Mucosa of rectum (tissue), 2 donors: ENCODE measurements around the gene IL16.
A peak's percentile ranks its signal among the peaks of the same experiment; 100 is the strongest.

ENCODE experiments used
- H3K27ac ChIP-seq, 2 donors: one replicate each; pipeline ENCODE4 v1.7.0; 2013; ENCODE audit warnings: inconsistent platforms in 2 of 2, low read depth in 2 of 2, low read length in 2 of 2
- H3K27me3 ChIP-seq, 2 donors: one replicate each; pipeline ENCODE4 v1.7.0; 2013; ENCODE audit warnings: low read length in 2 of 2; ENCODE audit not compliant: control insufficient read depth in 2 of 2, insufficient read depth in 2 of 2
- H3K36me3 ChIP-seq, 2 donors: one replicate each; pipeline ENCODE4 v1.7.0; 2013; ENCODE audit warnings: low read length in 2 of 2; ENCODE audit not compliant: control insufficient read depth in 2 of 2, insufficient read depth in 2 of 2
- H3K4me1 ChIP-seq, 2 donors: one replicate each; pipeline ENCODE4 v1.7.0; 2013; ENCODE audit warnings: low read length in 2 of 2, mild to moderate bottlenecking in 1 of 2; ENCODE audit not compliant: control insufficient read depth in 2 of 2, insufficient read depth in 2 of 2
- H3K4me3 ChIP-seq, 2 donors: one replicate each; pipeline ENCODE4 v1.7.0; 2013; ENCODE audit warnings: low read length in 2 of 2
- H3K9ac ChIP-seq, 2 donors: one replicate each; pipeline ENCODE4 v1.7.0; 2013; ENCODE audit warnings: low read length in 2 of 2, low read depth in 1 of 2, mild to moderate bottlenecking in 1 of 2
- H3K9me3 ChIP-seq, 2 donors: one replicate each; pipeline ENCODE4 v1.7.0; 2013; ENCODE audit warnings: low read length in 2 of 2; ENCODE audit not compliant: control insufficient read depth in 2 of 2
- donor health status: healthy.
- donor health status: Normal muscosa, but diverticular disease.

Gene IL16

DNA sequence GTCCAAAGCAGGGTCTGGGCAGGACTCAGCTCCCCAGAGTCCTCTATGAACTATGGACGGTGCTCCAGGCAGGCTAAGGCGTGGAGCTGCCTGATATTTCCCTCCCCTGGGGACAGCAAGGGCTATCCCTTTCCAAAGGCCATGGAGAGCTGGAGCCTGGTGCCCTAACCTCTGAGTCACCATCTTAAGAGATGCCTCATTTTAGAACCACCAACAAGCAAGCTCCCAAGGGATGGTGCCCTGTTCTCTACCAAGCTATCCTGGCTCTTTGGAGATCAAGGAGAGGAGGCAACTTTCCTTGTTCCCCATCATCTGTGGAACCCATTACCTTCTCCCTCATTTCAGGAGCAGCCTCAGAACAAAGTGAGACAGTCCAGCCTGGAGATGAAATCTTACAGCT is 111.6 kb downstream of the IL16 start:
- H3K9ac ChIP-seq: no peak overlapping the region
- H3K27ac ChIP-seq: no peak overlapping the region
- no peaks in the 10 kb centered on the region for H3K9me3 ChIP-seq
- H3K4me3 ChIP-seq: no peak overlapping the region
- H3K27me3 ChIP-seq: no peaks in the 10 kb centered on the region
- H3K36me3 ChIP-seq: peaks cover 54 to 63% of the 10 kb centered on the region in 2 donors
- peaks cover 12 to 18% of the 10 kb centered on the region in 2 donors for H3K4me1 ChIP-seq

DNA sequence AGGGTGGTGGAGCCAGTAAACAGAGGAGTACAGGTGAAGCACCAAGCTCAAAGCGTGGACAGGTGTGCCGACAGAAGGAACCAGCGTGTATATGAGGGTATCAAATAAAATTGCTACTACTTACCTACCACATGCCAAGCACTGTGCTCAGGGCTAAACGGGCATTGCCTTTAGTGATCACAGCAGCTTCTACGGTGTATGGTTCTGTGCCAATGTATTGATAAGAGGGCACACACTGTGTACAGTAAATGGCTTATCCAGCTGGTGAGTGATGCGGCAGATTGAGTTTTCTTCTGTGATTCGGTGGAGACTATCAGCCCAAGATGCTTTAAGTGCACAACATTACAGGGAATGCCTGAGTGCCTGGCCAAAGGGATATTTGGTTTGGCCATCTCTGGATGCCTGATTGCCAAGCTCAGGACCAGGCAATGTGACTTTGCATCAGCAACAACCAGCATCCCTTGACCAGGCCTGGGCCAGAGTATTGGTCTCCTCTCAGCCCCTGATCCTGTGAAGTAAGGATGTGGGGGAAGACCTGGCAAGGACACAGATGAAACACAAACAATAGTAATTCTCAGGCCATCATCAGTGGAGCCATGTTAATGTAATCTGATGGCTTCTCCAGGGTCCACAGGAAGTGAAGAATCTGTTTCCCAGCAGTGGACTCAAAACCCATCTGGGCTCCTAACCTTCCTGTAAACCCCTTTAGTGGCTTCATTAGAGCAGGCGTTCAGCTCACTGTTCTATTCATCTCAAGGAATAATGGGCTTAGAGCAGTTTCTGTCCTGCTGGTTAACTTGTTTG is 113.2 kb downstream of the IL16 start:
- Histone ChIP-seq H3K9ac (no peak overlapping the region), H3K27ac (no peak overlapping the region), H3K36me3 (peaks cover 60 to 67% of the 10 kb centered on the region in 2 donors), H3K9me3 (no peaks in the 10 kb centered on the region), H3K4me1 (peaks cover 6 to 8% of the 10 kb centered on the region in 2 donors), H3K4me3 (no peak overlapping the region), H3K27me3 (no peaks in the 10 kb centered on the region)

DNA sequence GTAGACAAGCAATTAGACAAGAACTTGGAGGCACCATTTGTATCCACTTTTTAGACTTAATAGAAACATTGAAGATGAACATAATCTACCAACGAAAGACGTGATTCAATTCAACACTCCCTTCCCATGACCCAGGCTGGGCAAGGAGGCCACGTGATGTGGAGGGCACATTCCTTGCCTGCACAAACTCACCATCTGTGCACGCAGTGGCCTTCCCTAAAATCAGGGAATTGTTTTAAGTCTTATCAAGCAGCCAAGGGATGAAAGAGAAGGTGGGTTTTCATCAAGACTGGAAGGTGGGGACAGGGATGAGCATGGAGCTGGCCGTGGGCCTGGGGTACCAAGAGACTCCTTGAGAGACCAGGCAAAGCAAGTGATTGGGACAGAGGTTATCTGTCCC is 113.8 kb downstream of the IL16 start:
- no peaks in the 10 kb centered on the region for H3K9me3 ChIP-seq
- H3K36me3 ChIP-seq: peaks cover 63 to 72% of the 10 kb centered on the region in 2 donors
- no peak overlapping the region for H3K9ac ChIP-seq
- no peaks in the 10 kb centered on the region for H3K27me3 ChIP-seq
- H3K4me1 ChIP-seq: peaks cover 5 to 8% of the 10 kb centered on the region in 2 donors
- no peak overlapping the region for H3K4me3 ChIP-seq
- no peak overlapping the region for H3K27ac ChIP-seq

DNA sequence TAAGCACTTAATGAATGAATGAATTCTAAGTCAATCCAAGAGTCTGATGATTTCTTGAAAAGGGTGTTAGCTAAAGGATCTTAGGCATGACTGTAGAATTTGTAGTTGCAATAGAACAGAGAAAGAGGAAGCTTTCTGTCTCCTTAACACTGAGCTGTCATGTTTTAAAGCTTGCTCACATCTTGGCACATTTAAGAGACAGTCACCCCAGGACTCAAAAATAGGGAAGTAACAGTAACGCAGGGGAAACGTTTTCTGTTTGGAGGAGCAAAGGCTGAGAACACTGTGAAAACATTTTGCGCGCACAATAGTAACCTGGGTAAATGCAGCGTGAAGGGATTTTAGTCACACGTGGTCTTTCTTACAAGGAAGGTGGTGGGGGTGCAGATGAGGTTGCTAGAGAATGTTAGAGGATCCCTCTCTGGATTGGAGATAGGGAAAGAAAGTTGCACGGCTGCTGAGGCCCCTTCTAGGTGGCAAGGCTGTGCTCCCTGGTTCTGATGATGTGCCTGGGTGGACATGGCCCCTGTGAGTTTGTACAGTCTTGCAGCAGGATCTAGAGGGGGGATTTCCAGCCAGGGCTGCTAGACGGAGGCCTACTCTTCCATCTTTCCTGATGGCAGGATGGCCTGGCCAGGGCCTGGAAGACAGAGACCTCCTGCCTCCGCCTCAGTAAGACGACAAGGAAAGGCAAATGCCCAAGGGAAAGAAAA is 115.2 kb downstream of the IL16 start:
- Histone ChIP-seq H3K4me1 (peaks cover 7 to 8% of the 10 kb centered on the region in 2 donors), H3K9me3 (no peaks in the 10 kb centered on the region), H3K27me3 (no peaks in the 10 kb centered on the region), H3K4me3 (no peak overlapping the region), H3K36me3 (peaks cover 62 to 75% of the 10 kb centered on the region in 2 donors), H3K9ac (peak overlapping the region in 1 of 2 donors; percentile 17), H3K27ac (peak overlapping the region; percentile 18 to 71)

DNA sequence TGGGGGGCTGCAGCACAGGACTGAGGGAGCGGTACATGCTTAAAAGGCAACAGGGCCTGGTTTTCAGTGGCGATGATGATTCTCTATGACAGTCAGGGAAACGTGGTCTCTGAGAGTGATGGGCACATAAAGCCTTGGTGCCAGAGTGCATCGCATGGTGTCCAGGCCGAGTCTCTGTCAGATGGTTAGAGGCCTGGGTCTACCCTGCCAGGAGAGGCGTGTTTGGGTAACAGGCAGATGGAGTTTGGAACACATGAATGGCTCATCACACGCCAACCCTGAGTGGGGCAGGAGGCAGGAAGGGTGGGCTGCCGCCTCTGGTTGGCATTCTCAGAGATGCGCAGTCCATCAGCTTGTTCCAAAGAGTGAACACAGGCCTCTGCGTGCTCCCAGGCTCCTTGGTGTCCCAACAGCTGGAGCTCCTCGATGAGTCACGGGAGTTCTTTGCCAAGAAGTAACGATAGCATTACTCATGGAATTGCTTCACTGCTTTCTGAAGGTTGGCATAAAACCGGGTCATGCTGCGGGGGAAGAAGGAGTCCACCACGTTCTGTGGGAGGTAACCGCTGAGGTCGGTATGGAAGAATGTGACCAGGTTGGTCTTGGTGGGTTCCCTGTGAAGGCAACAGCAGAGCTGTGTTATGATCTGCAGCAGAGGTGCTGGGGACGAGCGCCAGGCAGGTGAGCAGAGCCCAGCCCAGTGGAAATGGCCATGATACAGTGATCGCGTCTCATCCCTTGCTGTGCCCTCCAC is 116.3 kb downstream of the IL16 start:
- H3K9ac ChIP-seq: no peak overlapping the region
- peak overlapping the region; percentile 31 to 71 for H3K27ac ChIP-seq
- peaks cover 65 to 75% of the 10 kb centered on the region in 2 donors for H3K36me3 ChIP-seq
- no peak overlapping the region for H3K4me3 ChIP-seq
- H3K4me1 ChIP-seq: peaks cover 7 to 8% of the 10 kb centered on the region in 2 donors
- H3K27me3 ChIP-seq: no peaks in the 10 kb centered on the region
- H3K9me3 ChIP-seq: no peaks in the 10 kb centered on the region

DNA sequence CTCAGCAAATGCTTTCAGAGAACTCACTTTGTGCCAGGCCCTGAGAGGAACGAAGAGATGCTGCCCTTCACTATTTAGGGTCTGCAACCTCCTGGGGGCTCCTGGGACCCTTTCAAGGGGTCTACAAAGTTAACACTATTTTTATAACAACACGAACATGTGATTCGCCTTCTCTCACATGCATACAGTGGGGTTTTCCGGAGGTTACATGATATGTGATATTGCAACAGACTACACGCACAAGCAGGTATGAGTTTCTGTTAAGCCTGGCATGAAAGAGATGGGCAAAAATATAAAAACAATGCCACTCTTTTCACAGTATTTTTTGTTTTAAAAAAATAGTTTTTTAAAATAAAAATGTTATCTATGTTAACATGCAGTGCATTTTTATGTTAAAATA is 117.0 kb downstream of the IL16 start:
- H3K4me1 ChIP-seq: peaks cover 7 to 8% of the 10 kb centered on the region in 2 donors
- H3K36me3 ChIP-seq: peaks cover 67 to 77% of the 10 kb centered on the region in 2 donors
- H3K9me3 ChIP-seq: no peaks in the 10 kb centered on the region
- no peak overlapping the region for H3K4me3 ChIP-seq
- no peak overlapping the region for H3K27ac ChIP-seq
- no peaks in the 10 kb centered on the region for H3K27me3 ChIP-seq
- no peak overlapping the region for H3K9ac ChIP-seq

DNA sequence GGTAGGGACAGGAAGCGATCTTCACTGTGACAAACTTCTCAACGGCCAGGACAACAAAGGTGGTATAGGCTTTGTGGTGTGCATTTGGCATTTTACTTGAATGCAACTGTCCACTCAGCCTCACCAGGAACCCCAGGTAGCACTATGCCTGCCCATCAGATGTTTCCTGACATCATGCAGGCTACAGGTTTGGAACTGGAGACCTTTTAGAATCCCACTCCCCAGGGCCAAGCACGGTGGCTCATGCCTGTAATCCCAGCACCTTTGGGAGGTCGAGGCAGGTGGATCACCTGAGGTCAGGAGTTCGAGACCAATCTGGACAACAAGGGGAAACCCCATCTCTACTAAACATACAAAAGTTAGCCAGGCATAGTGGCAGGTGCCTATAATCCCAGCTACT is 117.7 kb downstream of the IL16 start:
- no peaks in the 10 kb centered on the region for H3K27me3 ChIP-seq
- H3K4me3 ChIP-seq: no peak overlapping the region
- peaks cover 7 to 8% of the 10 kb centered on the region in 2 donors for H3K4me1 ChIP-seq
- no peaks in the 10 kb centered on the region for H3K9me3 ChIP-seq
- no peak overlapping the region for H3K27ac ChIP-seq
- no peak overlapping the region for H3K9ac ChIP-seq
- H3K36me3 ChIP-seq: peaks cover 74 to 79% of the 10 kb centered on the region in 2 donors

DNA sequence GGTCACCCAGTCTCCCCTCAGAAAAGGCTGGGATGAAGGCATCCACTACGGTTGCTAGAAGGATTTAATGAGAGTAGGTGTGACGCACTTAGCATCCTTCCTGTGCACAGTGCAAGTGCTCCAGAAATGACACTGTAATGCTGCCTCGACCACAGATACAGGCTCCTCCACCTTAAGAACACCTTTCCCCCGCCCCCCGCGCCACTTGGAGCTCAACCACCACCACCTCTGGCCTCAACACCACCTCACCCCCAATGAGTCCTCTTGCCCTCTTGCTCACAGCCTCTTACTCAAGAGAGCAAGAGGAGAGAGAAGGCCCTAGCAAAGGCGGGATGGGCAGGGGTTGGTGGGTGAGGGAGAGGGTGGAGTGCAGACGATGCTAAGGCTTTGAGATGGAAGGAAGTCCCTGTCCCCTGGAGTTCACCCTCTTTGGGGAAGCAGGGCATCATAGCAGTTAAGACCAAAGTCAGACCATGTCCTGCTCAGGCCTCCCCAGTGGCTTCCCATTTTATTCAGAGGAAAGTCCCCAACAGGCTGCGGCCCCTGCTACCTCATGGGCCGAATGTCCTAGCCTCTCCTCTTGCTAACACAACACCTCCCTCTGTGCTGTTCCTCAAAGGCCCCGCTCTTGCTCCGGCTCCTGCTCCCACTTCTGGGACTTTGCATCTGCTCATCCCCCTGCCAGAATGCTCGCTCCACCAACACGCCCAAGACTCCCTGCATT is 118.9 kb downstream of the IL16 start:
- no peak overlapping the region for H3K27ac ChIP-seq
- H3K9me3 ChIP-seq: no peaks in the 10 kb centered on the region
- peaks cover 77 to 83% of the 10 kb centered on the region in 2 donors for H3K36me3 ChIP-seq
- H3K9ac ChIP-seq: no peak overlapping the region
- H3K4me1 ChIP-seq: peaks cover 7 to 8% of the 10 kb centered on the region in 2 donors
- H3K4me3 ChIP-seq: no peak overlapping the region
- H3K27me3 ChIP-seq: no peaks in the 10 kb centered on the region

DNA sequence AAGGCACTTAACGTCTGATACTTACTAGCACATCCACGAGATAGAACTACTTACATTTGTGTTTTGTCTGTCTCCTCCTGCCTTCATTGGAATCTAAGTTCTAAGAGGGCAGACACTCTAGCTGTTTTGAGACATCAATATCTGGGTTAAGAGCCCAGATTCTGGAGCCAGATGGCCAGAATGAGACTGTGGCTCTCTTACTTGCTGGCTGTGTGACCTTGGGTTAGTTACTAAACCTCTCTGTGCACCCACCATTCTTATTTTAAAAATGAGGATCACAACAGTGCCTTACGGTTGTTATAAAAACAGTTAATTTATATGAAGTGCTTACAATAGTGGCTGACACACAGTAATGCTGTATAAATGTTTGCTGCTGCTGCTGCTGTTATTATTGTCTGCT is 119.6 kb downstream of the IL16 start:
- H3K4me1 ChIP-seq: peaks cover 7 to 8% of the 10 kb centered on the region in 2 donors
- H3K9me3 ChIP-seq: no peaks in the 10 kb centered on the region
- peaks cover 75 to 79% of the 10 kb centered on the region in 2 donors for H3K36me3 ChIP-seq
- H3K27ac ChIP-seq: no peak overlapping the region
- H3K9ac ChIP-seq: no peak overlapping the region
- H3K4me3 ChIP-seq: no peak overlapping the region
- H3K27me3 ChIP-seq: no peaks in the 10 kb centered on the region
